OCI-LY3 (cell line): ENCODE data around the gene TRIM71.

Source experiments
- EZH2phosphoT487 ChIP-seq: fragments of 200-600 bp; shearing (Covaris generic); IDR thresholded peaks from 2 replicates; pipeline ENCODE4 v1.6.1; 2018; ENCODE audit warnings: antibody characterized with exemption, mixed run types, low read depth
- TF ChIP-seq, protein P1 (sequence below): fragments of 200-600, 300-600 bp; sonication (generic); IDR thresholded peaks from 2 replicates; pipeline ENCODE4 v1.5.1; 2014; ENCODE audit warnings: antibody characterized with exemption, low read length, low read depth

DNA sequence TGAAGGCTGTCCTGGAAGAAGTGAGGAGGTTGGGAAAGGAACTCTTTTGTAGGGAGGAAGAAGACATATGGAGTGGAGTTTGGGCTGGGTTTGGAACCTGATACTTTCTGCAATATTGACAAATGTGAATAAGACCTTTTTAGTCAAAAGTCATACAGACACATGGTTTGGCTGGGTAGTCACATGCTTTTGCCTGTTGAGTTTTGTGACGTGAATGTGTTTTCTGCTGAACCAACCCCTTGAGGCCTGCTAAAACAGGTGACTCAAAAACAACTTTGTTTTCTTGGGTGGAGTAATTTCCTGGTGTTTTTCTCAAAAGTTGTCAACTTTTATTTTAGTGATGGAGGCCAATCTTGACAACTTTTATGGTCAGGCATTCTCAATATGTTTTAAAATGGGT is 94.2 kb downstream of the TRIM71 start:
- TF ChIP-seq, protein P1, sequence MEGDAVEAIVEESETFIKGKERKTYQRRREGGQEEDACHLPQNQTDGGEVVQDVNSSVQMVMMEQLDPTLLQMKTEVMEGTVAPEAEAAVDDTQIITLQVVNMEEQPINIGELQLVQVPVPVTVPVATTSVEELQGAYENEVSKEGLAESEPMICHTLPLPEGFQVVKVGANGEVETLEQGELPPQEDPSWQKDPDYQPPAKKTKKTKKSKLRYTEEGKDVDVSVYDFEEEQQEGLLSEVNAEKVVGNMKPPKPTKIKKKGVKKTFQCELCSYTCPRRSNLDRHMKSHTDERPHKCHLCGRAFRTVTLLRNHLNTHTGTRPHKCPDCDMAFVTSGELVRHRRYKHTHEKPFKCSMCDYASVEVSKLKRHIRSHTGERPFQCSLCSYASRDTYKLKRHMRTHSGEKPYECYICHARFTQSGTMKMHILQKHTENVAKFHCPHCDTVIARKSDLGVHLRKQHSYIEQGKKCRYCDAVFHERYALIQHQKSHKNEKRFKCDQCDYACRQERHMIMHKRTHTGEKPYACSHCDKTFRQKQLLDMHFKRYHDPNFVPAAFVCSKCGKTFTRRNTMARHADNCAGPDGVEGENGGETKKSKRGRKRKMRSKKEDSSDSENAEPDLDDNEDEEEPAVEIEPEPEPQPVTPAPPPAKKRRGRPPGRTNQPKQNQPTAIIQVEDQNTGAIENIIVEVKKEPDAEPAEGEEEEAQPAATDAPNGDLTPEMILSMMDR = no peak
- TF ChIP-seq EZH2phosphoT487 = no peak
